Ascending aorta (tissue), 2 donors: ENCODE data around the gene PDLIM3. TPM values are rescaled to one million over a fixed set of nuclear protein-coding genes. Genes with fewer than 3 reads are reported as not detected.

Experiments used
- DNase-seq, 2 donors: peaks; one replicate each; pipeline ENCODE4 v3.0.0-alpha.2; 2019; ENCODE audit warnings: low spot score in 2 of 2
- H3K27ac ChIP-seq, 2 donors: fragments of 200-600 bp; sonication (generic); one replicate each; pipeline ENCODE4 v1.5.1; 2016 to 2017; ENCODE audit warnings: mild to moderate bottlenecking in 1 of 2
- H3K27me3 ChIP-seq: fragments of 200-600 bp; sonication (generic); one replicate; pipeline ENCODE4 v1.5.1; 2017
- H3K36me3 ChIP-seq, 2 donors: fragments of 200-600 bp; sonication (generic); one replicate each; pipeline ENCODE4 v1.5.1; 2016
- H3K4me1 ChIP-seq, 2 donors: fragments of 200-600 bp; sonication (generic); one replicate each; pipeline ENCODE4 v1.5.1; 2016 to 2017; ENCODE audit warnings: mild to moderate bottlenecking in 1 of 2
- H3K4me3 ChIP-seq, 2 donors: fragments of 200-600 bp; sonication (generic); one replicate each; pipeline ENCODE4 v1.5.1; 2016 to 2017; ENCODE audit warnings: mild to moderate bottlenecking in 1 of 2
- H3K9me3 ChIP-seq, 2 donors: fragments of 200-600 bp; sonication (generic); one replicate each; pipeline ENCODE4 v1.5.1; 2016
- intact Hi-C: fragments of 100-400 bp; cut with DNase I; formaldehyde crosslinking; loops from one replicate; pipeline ENCODE4 v1.15.1; 2023
- total RNA-seq: library from RNA; depleted of rRNA; stranded (reverse); fragments of >200 nt; gene quantifications from one replicate; pipeline ENCODE4 v1.1.0, GENCODE V29; 2016
- TF ChIP-seq, protein P1 (sequence below), 3 experiments: fragments of 200-600 bp in 2 of 3; fragments of 450-650 bp in 1 of 3; sonication (generic) in 2 of 3; IDR thresholded peaks; one replicate each; pipeline ENCODE4 v1.5.1; 2016 to 2019; ENCODE audit warnings: antibody characterized with exemption in 3 of 3, mild to moderate bottlenecking in 1 of 3, moderate library complexity in 1 of 3

The PDLIM3 gene
- total RNA-seq, 1 donor from 2014 or later, result 445 TPM

- Histone ChIP-seq H3K27me3 (no peaks in the 10 kb centered on the region), H3K4me1 (peaks cover 0 to 3% of the 10 kb centered on the region in 2 donors), H3K4me3 (no peak overlapping the region), H3K36me3 (peaks cover 28 to 46% of the 10 kb centered on the region in 2 donors), H3K9me3 (no peaks in the 10 kb centered on the region), H3K27ac (no peak overlapping the region)
- TF ChIP-seq, protein P1, sequence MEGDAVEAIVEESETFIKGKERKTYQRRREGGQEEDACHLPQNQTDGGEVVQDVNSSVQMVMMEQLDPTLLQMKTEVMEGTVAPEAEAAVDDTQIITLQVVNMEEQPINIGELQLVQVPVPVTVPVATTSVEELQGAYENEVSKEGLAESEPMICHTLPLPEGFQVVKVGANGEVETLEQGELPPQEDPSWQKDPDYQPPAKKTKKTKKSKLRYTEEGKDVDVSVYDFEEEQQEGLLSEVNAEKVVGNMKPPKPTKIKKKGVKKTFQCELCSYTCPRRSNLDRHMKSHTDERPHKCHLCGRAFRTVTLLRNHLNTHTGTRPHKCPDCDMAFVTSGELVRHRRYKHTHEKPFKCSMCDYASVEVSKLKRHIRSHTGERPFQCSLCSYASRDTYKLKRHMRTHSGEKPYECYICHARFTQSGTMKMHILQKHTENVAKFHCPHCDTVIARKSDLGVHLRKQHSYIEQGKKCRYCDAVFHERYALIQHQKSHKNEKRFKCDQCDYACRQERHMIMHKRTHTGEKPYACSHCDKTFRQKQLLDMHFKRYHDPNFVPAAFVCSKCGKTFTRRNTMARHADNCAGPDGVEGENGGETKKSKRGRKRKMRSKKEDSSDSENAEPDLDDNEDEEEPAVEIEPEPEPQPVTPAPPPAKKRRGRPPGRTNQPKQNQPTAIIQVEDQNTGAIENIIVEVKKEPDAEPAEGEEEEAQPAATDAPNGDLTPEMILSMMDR (IDR thresholded peaks at IDR 0.05), result no peak
- no peak for DNase-seq
- intact Hi-C loops, result no loop called here
Observed at GRCh38 chr4:185500576-185500975, 34.7 kb downstream of the PDLIM3 start.

GRCh38 chr4:185500035-185500434 is 35.3 kb downstream of the PDLIM3 start:
- Histone ChIP-seq H3K36me3 (peaks cover 28 to 41% of the 10 kb centered on the region in 2 donors), H3K4me3 (no peak overlapping the region), H3K9me3 (no peaks in the 10 kb centered on the region), H3K27ac (no peak overlapping the region), H3K27me3 (no peaks in the 10 kb centered on the region), H3K4me1 (peaks cover 0 to 3% of the 10 kb centered on the region in 2 donors)
- intact Hi-C loops, result no loop called here
- TF ChIP-seq, protein P1 (IDR thresholded peaks at IDR 0.05), result no peak
- no peak for DNase-seq

GRCh38 chr4:185488650-185489049 is 46.7 kb downstream of the PDLIM3 start:
- no peaks in the 10 kb centered on the region for H3K36me3 ChIP-seq
- DNase-seq, result no peak
- H3K27ac ChIP-seq, result no peak overlapping the region
- H3K9me3 ChIP-seq, result peaks cover 0 to 7% of the 10 kb centered on the region in 2 donors
- no peaks in the 10 kb centered on the region for H3K4me1 ChIP-seq
- H3K27me3 ChIP-seq, result no peaks in the 10 kb centered on the region
- H3K4me3 ChIP-seq, result no peak overlapping the region
- intact Hi-C loops, result no loop called here
- TF ChIP-seq, protein P1 (IDR thresholded peaks at IDR 0.05), result no peak

DNA sequence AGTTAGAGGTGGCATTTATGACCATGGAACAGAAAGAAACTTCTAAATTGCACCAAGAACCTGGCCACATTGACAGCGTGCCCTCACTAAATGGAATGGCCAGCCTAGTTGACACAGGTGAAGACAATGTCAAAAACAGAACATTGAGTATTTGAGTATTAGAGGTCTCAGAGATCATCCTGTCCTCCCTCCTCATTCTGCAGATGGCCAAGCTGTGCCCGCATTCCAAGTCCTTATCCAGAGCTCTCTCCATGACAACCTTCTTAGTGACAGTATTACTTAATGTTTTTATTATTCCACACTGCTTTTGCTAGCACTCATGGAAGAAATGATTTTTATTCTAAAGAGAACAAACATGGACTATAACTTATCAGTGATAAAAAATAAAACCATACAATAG is 53.9 kb downstream of the PDLIM3 start:
- no peak overlapping the region for H3K27ac ChIP-seq
- peaks cover 3 to 11% of the 10 kb centered on the region in 2 donors for H3K4me1 ChIP-seq
- intact Hi-C loops, result no loop called here
- H3K9me3 ChIP-seq, result no peaks in the 10 kb centered on the region
- no peaks in the 10 kb centered on the region for H3K36me3 ChIP-seq
- no peak overlapping the region for H3K4me3 ChIP-seq
- TF ChIP-seq, protein P1 (IDR thresholded peaks at IDR 0.05), result no peak
- H3K27me3 ChIP-seq, result no peaks in the 10 kb centered on the region
- DNase-seq, result no peak

- TF ChIP-seq, protein P1 (IDR thresholded peaks at IDR 0.05), result no peak
- no peak for DNase-seq
- Histone ChIP-seq H3K4me1 (peaks cover 3 to 11% of the 10 kb centered on the region in 2 donors), H3K36me3 (no peaks in the 10 kb centered on the region), H3K27me3 (no peaks in the 10 kb centered on the region), H3K27ac (peak overlapping the region; percentile 33 to 62), H3K4me3 (peak overlapping the region in 1 of 2 donors; percentile 13), H3K9me3 (no peaks in the 10 kb centered on the region)
- intact Hi-C loops, result no loop called here
Observed at GRCh38 chr4:185480016-185480732, 55.1 kb downstream of the PDLIM3 start.
